HG03196 (cell line): ENCODE measurements around the gene TSKU.
"Not testable (repeated sequence)": the region's sequence is repeated elsewhere in the genome, so short reads cannot be mapped to it uniquely, and the experiment has no call there.

Experiments
- ATAC-seq: cut with Tn5 transposase; IDR thresholded peaks from one replicate; pipeline ENCODE4 v1.9.1; 2021; ENCODE audit not compliant: unreplicated experiment

Gene TSKU

GRCh38 chr11:76823481-76824028 is 40.4 kb downstream of the TSKU start:
- no peak for ATAC-seq

- ATAC-seq, result no peak
Observed at GRCh38 chr11:76824083-76824939, 41.2 kb downstream of the TSKU start.

GRCh38 chr11:76824980-76825725 is 42.0 kb downstream of the TSKU start:
- no peak for ATAC-seq

GRCh38 chr11:76825726-76826396 is 42.7 kb downstream of the TSKU start:
- ATAC-seq, result no peak

GRCh38 chr11:76826508-76826907 is 43.4 kb downstream of the TSKU start:
- ATAC-seq, result not testable (repeated sequence)

GRCh38 chr11:76827005-76827404 is 43.8 kb downstream of the TSKU start:
- ATAC-seq, result not testable (repeated sequence)

GRCh38 chr11:76830639-76831327 is 47.6 kb downstream of the TSKU start:
- no peak for ATAC-seq

GRCh38 chr11:76831686-76832310 is 48.6 kb downstream of the TSKU start:
- ATAC-seq, result no peak

GRCh38 chr11:76832361-76832760 is 49.2 kb downstream of the TSKU start:
- ATAC-seq, result no peak

- no peak for ATAC-seq
Observed at GRCh38 chr11:76834151-76834550, 51.0 kb downstream of the TSKU start.

- no peak for ATAC-seq
Observed at GRCh38 chr11:76835036-76835435, 51.9 kb downstream of the TSKU start.

GRCh38 chr11:76835928-76836612 is 52.9 kb downstream of the TSKU start:
- ATAC-seq, result no peak

- ATAC-seq, result no peak
Observed at GRCh38 chr11:76836613-76837291, 53.6 kb downstream of the TSKU start.

GRCh38 chr11:76837696-76838677 is 54.8 kb downstream of the TSKU start:
- ATAC-seq, result no peak

- ATAC-seq, result no peak
Observed at GRCh38 chr11:76838678-76839068, 55.5 kb downstream of the TSKU start.

GRCh38 chr11:76839311-76839710 is 56.2 kb downstream of the TSKU start:
- no peak for ATAC-seq

- ATAC-seq, result no peak
Observed at GRCh38 chr11:76841923-76842452, 58.8 kb downstream of the TSKU start.

- no peak for ATAC-seq
Observed at GRCh38 chr11:76843907-76844306, 60.8 kb downstream of the TSKU start.
